HG02981 (cell line): ENCODE results near the gene KRTAP24-1.

Source experiments
- ATAC-seq: cut with Tn5 transposase; IDR thresholded peaks from one replicate; pipeline ENCODE4 v1.9.1; 2021; ENCODE audit warnings: mild to moderate bottlenecking, moderate library complexity; ENCODE audit not compliant: unreplicated experiment

Gene KRTAP24-1

DNA sequence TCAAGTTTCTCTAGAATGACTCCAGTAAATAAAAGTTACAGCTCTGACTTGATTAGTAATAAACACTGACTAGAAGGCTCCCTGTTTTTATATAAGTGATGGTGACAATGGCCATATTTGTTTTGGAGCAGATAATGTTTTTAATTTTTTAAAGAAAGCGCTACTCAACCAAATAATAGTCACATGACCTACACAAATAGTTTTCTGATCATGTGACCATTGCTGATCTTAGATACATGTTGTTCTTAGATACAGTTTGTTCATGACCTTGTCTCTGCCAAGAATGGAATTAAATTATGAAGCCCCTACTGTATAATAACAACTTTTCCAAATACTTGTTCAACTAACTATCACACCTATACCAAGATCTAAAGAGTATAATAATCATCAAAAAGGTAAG is 44.6 kb downstream of the KRTAP24-1 start:
- no peak for ATAC-seq

DNA sequence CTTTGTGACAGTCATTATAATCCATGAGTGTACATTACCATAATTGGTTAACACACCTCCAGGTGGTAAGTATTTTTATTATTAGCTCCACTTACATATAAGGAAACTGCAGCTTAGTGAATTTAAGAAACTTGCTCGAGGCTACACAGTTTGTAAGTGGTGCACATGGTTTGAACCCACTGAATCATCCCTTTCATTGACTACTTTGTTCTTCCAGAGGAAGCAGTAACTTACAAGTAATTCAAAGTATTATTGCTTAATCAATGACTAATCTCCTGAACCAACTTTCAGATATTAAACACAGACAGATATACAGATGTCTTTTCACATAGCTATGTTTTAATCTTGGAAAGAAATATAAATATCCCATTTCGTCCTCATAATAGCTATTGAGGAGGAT is 48.1 kb downstream of the KRTAP24-1 start:
- ATAC-seq = no peak

DNA sequence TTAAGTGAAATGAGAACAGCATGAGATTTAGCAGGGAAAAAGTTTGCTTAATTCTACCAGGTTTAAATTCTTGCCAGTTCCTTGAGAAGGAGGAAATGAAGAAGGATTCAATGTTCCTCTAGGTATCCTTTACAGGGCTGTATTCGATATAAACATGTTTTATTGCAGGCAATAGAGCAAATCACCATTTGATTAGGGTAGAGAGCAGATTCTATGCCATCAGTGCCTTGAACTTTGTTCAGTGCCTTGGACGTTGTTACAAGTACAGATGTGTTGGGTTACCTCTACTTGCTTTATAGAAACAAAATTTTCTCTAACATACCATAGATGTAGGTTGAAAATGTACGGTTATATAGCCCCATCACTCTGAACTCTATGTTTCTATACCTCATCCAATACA is 48.7 kb downstream of the KRTAP24-1 start:
- ATAC-seq = no peak

DNA sequence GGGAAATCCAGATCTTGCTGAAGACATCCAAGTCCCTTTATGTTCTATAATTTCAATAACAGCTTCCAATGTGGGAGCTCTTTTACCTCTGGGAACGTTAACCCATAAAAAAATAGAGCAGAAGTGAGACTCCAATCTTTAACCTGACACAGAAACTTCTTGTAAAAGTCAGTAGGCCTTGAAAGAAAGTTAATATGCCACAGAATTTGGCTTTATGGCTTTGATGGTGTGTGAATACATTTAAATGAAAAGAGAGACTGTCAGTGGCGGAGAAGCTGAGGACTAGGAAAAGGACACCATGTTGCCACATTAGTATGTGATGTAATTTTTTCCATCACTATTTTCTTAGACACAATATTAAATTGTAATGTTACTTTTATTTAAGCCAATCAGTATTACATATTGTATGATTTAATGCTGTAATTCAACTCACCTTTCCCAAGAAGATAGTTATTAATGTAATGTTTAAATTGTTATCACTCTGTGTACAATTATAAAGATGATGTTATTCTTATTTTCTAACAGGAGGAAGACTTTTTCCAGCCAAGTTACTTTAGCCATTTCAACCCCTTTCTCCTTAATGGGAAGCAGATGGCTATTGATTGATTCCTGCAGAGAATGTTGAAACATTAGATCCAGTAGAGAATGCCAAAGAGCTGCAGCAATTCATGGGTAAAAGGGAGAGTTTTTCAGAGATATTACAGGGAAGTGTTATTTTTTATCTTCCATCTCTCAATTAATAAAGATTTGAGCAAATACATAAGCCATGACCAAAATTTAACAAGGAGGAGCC is 49.3 kb downstream of the KRTAP24-1 start:
- ATAC-seq = no peak

DNA sequence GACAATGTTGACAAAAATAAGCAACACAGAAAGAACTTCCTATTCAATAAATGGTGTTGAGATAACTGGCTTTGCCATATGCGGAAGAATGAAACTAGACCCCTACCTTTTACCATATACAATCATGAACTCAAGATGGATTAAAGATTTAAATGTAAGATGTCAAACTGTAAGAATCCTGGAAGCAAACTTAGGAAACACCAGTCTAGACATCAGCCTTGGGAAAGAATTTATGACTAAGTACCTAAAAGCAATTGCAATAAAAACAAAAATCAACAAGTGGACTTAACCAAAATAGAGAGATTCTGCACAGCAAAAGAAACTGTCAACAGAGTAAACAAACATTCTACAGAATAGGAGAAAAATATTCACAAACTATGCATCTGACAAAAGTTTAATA is 50.7 kb downstream of the KRTAP24-1 start:
- no peak for ATAC-seq
